ENCODE data around the gene HSPB8.

Gene HSPB8

DNA sequence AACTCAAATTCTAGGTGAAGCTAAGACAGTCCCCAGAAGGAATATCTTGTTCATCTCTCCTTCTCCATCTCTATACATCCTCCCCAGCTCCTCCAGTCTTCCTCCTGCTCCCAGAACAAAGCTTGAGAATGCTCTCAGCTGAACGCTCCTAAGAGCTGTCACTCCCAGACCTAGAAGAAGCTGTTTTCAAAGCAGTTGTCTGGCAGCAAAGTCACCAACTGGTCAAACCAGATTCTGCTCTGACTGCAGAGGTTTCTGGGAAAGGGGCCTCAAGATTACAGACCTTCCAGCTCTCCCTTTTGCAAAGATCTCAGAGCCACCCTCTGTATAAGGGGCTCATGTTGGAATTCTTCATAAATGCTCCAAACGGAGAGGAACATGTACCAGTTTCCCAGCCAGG, 9.6 kb upstream of the HSPB8 start:
- in situ Hi-C loops (cut with MboI; ENCODE audit: low sequenced_read_pairs), result no loop called here

DNA sequence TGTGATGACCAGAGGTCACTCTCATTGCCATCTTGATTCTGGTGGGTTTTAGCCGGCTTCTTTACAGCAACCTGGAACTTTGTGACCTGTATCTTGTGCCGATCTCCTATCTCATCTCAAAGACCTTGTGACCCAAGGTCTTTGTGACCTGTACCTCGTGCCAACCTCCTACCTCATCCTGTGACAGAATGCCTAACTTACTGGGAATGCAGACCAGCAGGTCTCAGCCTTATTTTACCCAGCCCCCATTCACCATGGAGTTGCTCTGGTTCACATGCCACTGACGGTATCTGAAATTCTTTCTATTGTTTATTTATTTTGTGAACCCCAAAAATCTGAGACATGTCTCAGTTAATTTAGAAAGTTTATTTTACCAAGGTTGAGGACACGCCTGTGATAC, 7.4 kb upstream of the HSPB8 start:
- in situ Hi-C loops (cut with MboI; ENCODE audit: low sequenced_read_pairs), result no loop called here

DNA sequence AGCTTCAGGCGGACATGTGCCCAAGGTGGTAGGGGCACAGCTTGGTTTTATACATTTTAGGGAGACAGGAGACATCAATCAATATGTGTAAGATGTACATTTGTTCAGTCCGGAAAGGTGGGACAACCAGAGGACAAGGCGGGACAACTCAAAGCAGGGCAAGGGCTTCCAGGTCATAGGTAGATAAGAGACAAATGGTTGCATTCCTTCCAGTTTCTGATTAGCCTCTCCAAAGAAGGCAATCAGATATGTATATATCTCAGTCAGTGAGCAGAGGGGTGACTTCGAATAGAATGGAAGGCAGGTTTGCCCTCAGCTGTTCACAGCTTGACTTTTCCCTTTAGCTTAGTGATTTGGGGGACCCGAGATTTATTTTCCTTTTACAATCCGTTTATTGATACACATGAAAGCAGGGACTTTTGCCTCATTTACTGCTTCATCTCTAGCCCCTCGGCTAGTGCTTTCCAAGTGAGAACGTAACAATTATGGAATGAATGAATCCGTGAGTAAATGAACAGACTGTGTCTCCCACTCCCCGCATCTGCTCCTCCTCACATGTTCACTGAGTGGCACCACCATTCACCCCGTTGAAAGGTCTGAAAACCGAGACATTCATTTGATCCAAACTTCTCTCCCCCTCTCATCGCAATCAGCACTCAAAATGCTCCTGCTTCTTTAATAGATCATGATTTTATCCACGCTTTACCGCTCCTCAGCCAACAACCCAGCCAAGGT, 6.9 kb upstream of the HSPB8 start:
- in situ Hi-C loops (cut with MboI; ENCODE audit: low sequenced_read_pairs), result no loop called here

DNA sequence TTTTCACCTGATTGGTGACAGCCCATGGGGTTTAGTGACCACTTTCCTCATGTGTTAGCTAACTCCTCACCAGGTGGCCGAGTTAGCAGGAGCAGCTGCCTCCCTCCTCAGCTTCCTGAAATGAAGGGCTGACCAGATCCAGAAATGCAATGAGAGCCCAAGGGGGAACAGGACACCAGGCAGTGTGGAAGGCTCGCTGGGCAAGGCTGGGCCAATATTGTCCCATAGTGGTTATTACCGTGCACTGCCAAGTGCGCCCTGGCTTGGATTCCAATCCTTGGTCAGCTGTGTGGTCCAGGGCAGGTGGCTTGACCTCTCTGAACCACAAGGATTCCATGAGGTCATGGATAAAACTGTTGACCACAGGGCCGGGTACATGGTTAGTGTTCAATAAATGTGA, 3.6 kb upstream of the HSPB8 start:
- in situ Hi-C loops (cut with MboI; ENCODE audit: low sequenced_read_pairs), result no loop called here

DNA sequence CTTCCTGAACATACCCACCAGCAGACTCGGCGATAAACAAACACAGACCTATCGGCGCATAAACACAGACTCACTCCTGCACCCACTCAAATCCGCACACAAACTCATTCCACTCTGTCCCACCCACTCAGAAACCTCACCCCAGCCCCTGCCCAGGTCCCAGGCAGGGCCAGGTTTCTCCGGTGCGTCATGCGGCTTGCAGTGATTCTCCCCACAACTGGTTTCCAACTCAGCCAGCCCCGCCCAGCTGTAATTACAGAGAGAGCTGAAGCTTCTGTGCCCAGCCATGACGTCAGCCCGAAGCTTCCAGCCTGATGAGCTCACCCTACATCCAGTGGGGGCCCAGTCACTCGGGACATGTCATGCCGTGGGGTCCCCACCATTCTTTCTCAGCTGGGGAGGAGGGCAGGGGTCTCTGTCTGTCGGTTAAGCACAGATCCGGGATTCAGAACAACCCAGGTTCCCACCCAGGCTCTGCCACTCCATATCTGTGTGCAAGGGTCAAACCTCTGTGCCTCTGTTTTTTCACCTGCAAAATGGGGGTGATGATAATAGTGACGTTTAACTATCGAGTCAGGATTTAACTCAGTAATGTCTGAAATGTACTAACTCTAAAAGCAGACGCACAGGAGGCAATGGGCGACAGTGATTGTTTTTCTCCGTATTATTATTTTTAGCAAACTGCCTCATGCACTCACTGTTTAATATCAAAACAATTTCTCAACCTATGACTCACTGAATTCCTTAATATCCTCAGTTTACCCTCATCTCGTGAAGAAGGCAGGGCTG, 2.3 kb upstream of the HSPB8 start:
- in situ Hi-C loops (cut with MboI; ENCODE audit: low sequenced_read_pairs), result no loop called here

DNA sequence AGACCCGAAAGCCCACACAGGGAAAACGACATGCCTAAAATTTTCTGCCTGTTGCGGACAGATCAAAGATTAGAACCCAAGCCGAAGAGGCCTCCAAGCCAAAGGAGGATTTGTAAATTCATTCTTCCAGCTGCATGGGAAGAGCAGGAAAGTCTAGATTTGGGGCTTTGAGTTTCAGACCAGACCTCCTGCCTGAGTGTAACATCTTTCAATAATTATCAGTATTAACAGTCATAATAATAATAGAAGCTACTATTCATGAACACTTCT, 1.7 kb upstream of the HSPB8 start:
- in situ Hi-C loops (cut with MboI; ENCODE audit: low sequenced_read_pairs), result no loop called here

DNA sequence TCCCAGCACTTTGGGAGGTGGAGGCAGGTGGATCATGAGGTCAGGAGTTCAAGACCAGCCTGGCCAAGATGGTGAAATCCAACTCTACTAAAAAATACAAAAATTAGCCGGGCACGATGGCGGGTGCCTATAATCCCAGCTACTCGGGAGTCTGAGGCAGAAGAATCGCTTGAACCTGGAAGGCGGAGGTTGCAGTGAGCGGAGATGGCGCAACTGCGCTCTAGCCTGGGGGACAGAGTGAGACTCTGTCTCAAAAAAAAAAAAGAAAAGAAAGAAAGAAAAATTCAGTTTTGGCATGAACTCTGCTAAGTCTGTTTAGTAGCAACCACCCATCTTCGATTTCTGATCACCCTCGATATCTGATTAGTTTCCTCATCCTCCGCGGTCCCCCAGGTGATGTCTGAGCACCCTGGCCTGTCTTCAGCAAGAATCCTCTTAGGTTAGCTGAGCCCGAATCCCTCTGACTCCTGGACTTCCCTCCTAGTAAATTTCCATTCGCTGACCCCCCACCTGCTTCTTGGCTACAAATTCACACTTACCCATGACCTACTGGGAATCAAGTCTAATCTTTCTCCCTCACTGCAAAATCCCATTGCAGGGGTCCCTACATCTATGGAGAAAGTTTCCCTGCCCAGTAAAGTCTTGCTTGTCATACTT, 879 bp upstream of the HSPB8 start:
- in situ Hi-C loops (cut with MboI; ENCODE audit: low sequenced_read_pairs), result no loop called here

DNA sequence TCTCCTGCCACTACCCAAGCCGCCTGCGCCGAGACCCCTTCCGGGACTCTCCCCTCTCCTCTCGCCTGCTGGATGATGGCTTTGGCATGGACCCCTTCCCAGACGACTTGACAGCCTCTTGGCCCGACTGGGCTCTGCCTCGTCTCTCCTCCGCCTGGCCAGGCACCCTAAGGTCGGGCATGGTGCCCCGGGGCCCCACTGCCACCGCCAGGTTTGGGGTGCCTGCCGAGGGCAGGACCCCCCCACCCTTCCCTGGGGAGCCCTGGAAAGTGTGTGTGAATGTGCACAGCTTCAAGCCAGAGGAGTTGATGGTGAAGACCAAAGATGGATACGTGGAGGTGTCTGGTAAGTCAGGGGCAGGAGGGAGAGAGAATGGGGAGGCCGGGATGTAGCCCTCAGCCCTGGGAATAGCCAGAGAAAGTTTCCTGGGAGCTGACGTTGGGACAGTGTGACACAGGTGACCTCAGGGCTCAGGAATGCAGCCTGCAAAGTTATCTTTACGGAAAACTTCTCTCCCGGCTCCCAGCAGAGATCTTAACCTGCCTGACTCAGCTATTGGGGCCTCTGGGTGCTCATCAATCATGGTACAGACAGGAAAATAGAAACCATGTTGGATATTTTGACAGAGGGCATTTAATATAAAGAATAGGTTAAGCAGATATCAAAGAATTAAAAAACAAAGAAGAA, 747 bp downstream of the HSPB8 start:
- in situ Hi-C loops (cut with MboI; ENCODE audit: low sequenced_read_pairs), result no loop called here

DNA sequence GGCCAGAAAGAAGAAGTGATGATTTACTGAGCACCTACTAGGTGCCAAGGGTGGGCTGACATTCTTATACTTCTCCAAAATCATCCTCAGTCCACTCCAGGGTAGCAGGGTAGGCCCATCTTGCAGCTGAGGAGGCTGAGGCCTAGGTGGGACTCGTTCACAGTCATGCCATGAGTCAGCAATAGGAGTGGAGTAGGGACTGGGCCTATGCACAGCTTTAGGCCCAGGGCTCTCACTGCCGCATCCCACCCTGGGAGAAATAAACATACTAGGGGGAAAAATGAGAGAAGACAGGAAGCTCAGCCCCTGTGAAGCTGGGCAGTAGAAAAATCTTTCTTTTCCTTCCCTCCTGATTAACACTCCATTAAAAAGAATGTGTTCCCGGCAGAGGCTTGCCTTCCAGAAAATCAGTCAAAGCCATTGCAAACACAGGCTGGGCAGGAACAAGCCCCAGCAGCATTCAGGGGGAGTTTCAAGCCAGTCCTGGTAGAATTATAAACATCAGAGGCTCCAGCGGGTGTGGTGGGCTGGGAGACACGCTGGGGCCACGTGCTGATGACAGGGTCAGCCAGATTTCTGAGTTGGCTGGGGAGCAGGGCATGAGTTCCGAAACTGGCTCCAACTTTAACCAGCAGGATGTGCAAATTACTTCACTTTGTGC, 1.8 kb downstream of the HSPB8 start:
- in situ Hi-C loops (cut with MboI; ENCODE audit: low sequenced_read_pairs), result no loop called here

DNA sequence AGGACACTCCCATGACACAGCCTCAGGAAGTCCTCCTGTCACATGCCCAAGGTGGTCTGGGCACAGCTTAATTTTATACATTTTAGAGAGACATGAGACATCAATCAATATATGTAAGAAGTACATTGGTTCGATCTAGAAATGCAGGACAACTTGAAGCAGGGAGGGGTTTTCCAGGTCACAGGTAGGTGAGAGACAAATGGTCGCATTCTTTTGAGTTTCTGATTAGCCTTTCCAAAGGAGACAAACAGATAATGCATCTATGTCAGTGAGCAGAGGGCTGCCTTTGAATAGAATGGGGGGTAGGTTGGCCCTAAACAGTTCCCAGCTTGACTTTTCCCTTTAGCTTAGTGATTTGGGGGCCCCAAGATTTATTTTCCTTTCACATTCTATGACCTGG, 2.5 kb downstream of the HSPB8 start:
- in situ Hi-C loops (cut with MboI; ENCODE audit: low sequenced_read_pairs), result no loop called here

DNA sequence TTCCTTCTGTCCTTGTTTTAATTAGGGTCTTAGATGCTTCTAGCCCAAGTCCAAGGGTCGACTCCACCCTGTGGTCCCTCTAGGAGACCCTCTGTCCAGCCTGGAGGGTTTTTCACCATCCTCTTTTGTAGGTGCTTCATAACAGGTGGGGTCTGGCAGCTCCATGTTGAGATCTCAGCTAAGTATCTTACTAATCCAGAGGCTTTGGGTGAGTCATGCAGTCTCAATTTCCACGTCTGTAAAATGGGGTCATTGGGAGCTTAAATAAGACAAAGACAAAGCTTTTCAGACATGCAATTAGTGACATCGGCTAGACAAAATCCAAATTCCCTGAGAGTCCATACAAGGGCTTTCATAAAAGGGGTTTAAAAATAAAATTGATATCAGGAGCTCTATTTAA, 3.2 kb downstream of the HSPB8 start:
- in situ Hi-C loops (cut with MboI; ENCODE audit: low sequenced_read_pairs), result no loop called here

DNA sequence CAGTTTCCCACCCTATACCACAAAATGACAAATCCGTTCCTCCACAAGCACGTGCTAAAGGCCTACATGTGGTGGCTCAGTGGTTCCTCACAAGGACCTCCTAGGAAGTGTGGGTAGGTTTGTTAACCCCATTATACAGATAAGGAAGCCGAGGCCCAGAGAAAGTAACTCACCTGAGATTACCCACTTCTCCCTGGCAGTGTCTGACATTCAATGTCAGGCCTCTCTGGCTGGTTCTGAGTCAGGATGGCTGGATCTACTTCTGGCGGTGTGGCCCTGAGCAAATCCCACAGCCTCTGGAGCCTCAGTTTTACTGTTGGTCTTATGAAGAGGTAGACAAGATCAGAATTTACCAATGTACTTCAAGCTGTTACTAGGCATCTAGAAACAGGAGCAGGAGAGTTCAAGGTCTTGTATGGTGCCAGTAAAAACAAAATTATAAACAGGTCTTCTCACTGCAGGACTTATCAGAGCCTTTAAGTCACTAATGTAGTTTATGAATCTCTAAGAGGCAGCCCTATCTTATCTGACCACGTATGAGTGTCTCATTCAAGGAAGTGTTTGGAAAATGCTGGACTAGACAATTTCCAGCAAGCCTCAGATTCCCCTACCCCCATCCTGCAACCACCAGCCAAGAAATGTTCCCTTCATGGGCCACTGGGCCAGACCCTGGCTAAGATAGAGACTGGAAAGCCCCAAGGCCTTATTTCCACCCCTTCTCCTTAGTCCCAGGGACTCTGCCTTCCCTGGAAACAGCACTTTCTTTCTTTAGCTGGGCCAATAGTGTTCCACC, 4.2 kb downstream of the HSPB8 start:
- in situ Hi-C loops (cut with MboI; ENCODE audit: low sequenced_read_pairs), result no loop called here

DNA sequence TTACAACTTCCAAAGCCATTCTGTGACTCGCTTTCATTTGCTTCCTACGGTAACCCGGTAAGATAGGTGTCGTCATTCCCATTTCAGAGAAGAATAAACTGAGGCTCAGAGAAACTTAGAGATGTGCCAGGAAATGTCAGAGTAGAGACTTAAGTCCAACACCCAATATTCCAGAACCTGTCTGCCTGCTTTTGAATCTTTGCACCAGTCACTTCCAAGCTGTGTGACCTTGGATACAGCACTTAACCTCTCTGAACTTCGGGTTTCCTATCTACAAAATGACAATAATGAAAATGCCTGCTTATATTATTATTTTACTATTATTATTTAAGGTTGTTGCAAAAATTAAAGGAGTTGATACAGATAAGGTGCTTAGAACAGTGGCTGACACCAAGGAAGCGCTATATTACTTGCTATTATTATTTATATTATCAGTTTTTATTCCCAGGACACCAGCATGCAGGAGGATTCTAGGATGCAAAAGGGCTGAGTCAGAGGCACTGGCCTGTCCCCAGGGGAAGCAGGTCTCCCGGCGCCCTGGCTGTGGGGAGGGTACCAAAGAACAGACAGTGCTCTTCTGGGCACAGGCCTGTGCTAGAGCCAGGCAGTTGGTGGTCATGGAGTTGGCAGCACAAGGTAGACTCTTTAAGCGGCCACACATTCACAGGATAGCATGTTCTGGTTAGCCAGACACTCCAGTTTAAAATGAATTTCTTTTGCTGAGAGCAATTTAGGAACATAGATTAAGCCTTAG, 5.4 kb downstream of the HSPB8 start:
- in situ Hi-C loops (cut with MboI; ENCODE audit: low sequenced_read_pairs), result no loop called here

DNA sequence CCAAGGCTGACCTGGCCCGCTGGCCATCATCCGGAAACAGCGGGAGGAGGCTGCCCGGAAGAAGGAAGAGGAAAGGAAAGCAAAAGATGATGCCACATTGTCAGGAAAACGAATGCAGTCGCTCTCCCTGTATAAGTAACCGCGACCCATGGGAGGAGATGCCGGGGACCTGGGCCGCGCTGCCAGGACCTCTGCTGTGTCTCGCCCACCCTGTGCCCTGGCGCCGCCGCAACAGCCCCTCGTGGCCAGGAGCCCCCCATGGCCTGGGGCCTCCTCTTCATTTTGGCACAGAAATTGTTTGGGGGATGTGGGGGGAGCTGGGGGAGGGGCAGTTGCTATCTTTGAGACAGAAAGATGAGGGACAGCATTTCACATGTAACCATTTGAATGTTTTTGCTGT, 16.5 kb downstream of the HSPB8 start:
- in situ Hi-C loops (cut with MboI; ENCODE audit: low sequenced_read_pairs), result no loop called here

DNA sequence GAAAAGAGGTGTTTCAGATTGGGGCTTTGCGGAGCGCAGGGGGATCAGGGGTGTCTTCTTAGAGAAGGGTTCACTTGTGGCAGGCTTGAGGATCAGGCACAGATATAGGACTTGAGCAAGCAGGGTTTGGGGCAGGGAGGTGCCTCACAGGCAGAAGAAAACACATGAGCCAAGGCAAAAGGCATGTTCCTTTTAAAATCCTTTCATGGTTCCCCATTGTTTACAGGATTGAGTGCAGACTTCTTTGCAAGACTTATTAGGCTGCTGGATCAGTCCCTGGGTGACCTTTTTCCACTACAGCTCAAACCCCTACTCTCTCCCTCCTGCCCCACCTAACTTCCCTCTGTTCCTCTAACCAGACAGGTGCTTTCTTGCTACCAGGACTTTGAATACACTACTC, 19.7 kb downstream of the HSPB8 start:
- in situ Hi-C loops (cut with MboI; ENCODE audit: low sequenced_read_pairs), result no loop called here

DNA sequence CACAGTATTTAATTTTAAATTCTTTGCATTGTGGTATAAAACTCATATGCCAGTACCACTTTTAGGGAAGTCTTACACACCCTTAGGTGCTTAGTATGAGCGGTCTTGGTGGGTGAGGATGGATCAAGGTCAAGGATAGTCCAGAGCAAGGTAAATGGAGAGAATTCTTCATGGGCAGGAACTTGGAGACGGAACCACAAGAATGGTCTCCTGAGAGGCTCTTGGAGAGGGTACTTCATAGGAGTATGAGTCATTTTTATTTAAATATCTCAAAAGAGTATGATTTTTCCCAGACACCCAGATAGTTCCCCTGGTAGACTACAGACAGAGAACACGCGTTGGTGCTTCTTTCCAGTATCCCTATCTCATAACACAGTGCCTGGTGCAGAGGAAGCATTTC, 21.9 kb downstream of the HSPB8 start:
- in situ Hi-C loops (cut with MboI; ENCODE audit: low sequenced_read_pairs), result no loop called here

DNA sequence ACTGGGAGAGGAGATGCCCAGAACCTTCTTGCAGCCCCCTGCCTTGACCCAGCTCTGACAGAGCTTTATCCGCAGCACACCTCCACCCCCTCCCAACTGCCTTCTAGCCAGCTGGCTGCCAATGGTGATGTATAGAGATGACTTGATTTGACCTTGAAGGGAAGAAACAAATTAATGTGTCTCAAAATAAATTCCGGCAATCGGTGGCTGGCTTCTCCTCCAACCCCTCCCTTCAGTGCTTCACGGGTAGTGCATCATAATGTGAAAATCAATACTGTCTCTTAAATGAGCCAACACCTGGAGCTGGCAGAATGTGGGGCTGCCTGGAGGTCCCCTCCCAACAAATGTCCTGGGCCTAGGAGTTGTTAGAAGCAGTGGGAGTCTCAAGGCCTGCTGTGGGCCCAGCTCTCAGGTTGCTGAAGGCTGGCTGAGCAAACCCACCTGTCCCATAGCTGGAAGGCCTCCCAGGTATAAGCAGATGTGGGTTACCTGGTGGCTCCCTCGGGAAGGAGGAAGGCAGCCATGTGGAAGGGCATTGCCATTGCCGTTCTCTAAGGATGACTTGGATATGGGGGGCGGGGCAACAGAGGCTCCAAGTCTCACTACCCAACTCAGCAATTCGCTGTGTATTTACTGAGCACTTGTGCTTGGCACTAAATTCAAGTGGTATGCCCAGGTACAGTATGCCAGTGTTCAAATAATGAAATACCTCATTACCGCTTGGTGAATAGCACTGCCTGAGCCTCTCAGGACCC, 23.2 kb downstream of the HSPB8 start:
- in situ Hi-C loops (cut with MboI; ENCODE audit: low sequenced_read_pairs), result no loop called here

DNA sequence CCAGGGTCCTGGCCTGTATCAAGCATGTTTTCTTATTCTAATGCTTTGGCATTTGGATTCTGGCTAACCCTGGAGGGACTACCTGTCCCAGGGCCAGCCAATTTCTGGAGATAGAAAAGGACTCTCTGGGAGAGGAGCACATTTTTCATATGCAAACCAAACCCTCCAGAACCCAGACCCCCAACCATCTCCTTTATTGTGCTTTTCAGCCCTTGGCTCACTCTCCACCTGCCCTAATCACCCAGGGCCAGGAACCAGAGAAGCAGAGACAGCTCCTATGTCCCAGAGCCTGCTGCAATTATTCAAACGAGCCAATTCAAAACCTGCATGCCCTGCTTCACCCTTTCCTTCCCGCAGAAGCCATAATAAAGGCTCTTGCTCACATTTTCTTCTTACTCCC, 23.8 kb downstream of the HSPB8 start:
- in situ Hi-C loops (cut with MboI; ENCODE audit: low sequenced_read_pairs), result no loop called here

DNA sequence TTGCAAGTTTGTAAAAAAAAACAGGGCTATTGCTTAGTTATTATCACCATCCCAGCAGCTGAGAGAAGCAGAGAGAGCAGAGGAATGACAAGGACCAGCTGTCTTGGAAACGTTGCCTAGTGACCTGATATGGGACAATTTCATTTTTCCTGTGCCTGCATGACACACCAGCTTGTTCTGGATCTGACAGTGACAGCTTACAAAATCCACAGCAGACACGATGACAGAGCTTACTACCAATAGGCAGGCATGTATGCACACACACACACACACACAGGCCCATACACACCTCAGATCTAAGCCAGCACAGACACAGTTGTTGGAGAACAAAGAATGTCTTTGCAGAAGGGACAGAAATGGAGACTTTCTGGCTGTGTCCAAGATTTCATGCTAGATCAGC, 25.4 kb downstream of the HSPB8 start:
- in situ Hi-C loops (cut with MboI; ENCODE audit: low sequenced_read_pairs), result no loop called here

Measured in HL-60/S4 treated with retinoic acid at 250 ng/mL for 4 days and 3 days (cell line).